ENCODE data around the gene MYT1. TPM values are rescaled to one million over a fixed set of nuclear protein-coding genes. Genes with fewer than 3 reads are reported as not detected.

The MYT1 gene
- total and polyA plus RNA-seq, 2 of the 8 experiments (the other 6 are each of a cell fraction or from before 2014, with no cell fraction given), result 0.63 to 2.0 TPM

GRCh38 chr20:64149141-64149540 is 15.1 kb upstream of the MYT1 start (continued):
- TF ChIP-seq EZH2 (IDR thresholded peaks at IDR 0.05; ENCODE audit: low read depth, low read length, severe bottlenecking) (no peak), RBBP5 (IDR thresholded peaks at IDR 0.05; ENCODE audit: borderline replicate concordance, low read depth, low read length) (no peak), RFX5 (IDR thresholded peaks at IDR 0.05; ENCODE audit: borderline replicate concordance, low read depth, low read length) (no peak), NRF1 (IDR thresholded peaks at IDR 0.05; ENCODE audit: low read depth, low read length) (no peak)

Measured in H1 (cell line).